Measurements from ENCODE around the gene ZBTB6. TPM values are rescaled to one million over a fixed set of nuclear protein-coding genes. Genes with fewer than 3 reads are reported as not detected.

Gene ZBTB6
- total and polyA plus RNA-seq, 2 of the 13 experiments (the other 11 are each of a cell fraction or from before 2014, with no cell fraction given): 3.7 to 7.1 TPM

- TF ChIP-seq ZBTB25 (CRISPR knock-in tag; IDR thresholded peaks at IDR 0.05): peak; percentile 69; the same call in 1 of the 2 replicates
- TF ChIP-seq ZFP36 (IDR thresholded peaks at IDR 0.05; ENCODE audit: borderline replicate concordance, low read depth, low read length, partially characterized antibody): no peak
- peak; percentile 95 for TF ChIP-seq SRY (CRISPR knock-in tag; IDR thresholded peaks at IDR 0.05)
- TF ChIP-seq ATF4 (CRISPR knock-in tag; IDR thresholded peaks at IDR 0.05): peak in 1 of 2 experiments; percentile 15; a peak in 1 of 4 replicates
- TF ChIP-seq, protein P1, sequence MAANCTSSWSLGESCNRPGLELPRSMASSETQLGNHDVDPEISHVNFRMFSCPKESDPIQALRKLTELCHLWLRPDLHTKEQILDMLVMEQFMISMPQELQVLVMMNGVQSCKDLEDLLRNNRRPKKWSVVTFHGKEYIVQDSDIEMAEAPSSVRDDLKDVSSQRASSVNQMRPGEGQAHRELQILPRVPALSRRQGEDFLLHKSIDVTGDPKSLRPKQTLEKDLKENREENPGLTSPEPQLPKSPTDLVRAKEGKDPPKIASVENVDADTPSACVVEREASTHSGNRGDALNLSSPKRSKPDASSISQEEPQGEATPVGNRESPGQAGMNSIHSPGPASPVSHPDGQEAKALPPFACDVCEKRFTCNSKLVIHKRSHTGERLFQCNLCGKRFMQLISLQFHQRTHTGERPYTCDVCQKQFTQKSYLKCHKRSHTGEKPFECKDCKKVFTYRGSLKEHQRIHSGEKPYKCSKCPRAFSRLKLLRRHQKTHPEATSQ (CRISPR knock-in tag; IDR thresholded peaks at IDR 0.05; ENCODE audit: borderline replicate concordance): peak; percentile 53; the same call in 1 of the 2 replicates
- no peak for TF ChIP-seq ETS1 (CRISPR knock-in tag; IDR thresholded peaks at IDR 0.05)
- TF ChIP-seq GATAD1 (CRISPR knock-in tag; IDR thresholded peaks at IDR 0.05): peak; percentile 93
- TF ChIP-seq XRCC5 (optimal IDR thresholded peaks at IDR 0.05; ENCODE audit: low read length): peak; percentile 84
- peak; percentile 84; the same call in 1 of the 2 replicates for TF ChIP-seq FOXC1 (CRISPR knock-in tag; IDR thresholded peaks at IDR 0.05; ENCODE audit: borderline replicate concordance)
- peak; percentile 83; the same call in 1 of the 2 replicates for TF ChIP-seq ZNF224 (CRISPR knock-in tag; IDR thresholded peaks at IDR 0.05)
- no peak for TF ChIP-seq TBP (CRISPR knock-in tag; IDR thresholded peaks at IDR 0.05)
- 0 out of 2 replicates have a peak, but pooled peaks have one; percentile 10 for TF ChIP-seq CHD2 (IDR thresholded peaks at IDR 0.05; ENCODE audit: low read depth, low read length)
- no peak for TF ChIP-seq ZNF30 (CRISPR knock-in tag; IDR thresholded peaks at IDR 0.05)
- no peak for TF ChIP-seq CAMTA2 (CRISPR knock-in tag; IDR thresholded peaks at IDR 0.05; ENCODE audit: borderline replicate concordance)
- TF ChIP-seq MZF1 (CRISPR knock-in tag; IDR thresholded peaks at IDR 0.05; ENCODE audit: borderline replicate concordance): no peak
- no peak for TF ChIP-seq ARHGAP35 (CRISPR knock-in tag; IDR thresholded peaks at IDR 0.05; ENCODE audit: borderline replicate concordance)
- no peak for TF ChIP-seq SMARCE1 (IDR thresholded peaks at IDR 0.05; ENCODE audit: borderline replicate concordance)
- TF ChIP-seq, protein P2, sequence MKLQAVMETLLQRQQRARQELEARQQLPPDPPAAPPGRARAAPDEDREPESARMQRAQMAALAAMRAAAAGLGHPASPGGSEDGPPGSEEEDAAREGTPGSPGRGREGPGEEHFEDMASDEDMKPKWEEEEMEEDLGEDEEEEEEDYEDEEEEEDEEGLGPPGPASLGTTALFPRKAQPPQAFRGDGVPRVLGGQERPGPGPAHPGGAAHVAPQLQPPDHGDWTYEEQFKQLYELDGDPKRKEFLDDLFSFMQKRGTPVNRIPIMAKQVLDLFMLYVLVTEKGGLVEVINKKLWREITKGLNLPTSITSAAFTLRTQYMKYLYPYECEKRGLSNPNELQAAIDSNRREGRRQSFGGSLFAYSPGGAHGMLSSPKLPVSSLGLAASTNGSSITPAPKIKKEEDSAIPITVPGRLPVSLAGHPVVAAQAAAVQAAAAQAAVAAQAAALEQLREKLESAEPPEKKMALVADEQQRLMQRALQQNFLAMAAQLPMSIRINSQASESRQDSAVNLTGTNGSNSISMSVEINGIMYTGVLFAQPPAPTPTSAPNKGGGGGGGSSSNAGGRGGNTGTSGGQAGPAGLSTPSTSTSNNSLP (IDR thresholded peaks at IDR 0.05; ENCODE audit: low read depth, low read length): 0 out of 2 replicates have a peak, but pooled peaks have one; percentile 26
- peak; percentile 26 for TF ChIP-seq AGO2 (optimal IDR thresholded peaks at IDR 0.05; ENCODE audit: low read depth, low read length)
- peak; percentile 79; the same call in 1 of the 2 replicates for TF ChIP-seq ZNF598 (CRISPR knock-in tag; IDR thresholded peaks at IDR 0.05; ENCODE audit: borderline replicate concordance)
Measured at GRCh38 chr9:122931226-122932121, 18.4 kb upstream of the ZBTB6 start, which contains the start of gene ZBTB26 (continued).

Data from HepG2 (cell line).